22Rv1 (cell line): ENCODE results near the gene SETX.

Source experiments
- ZFX ChIP-seq: fragments of 450-650 bp; IDR thresholded peaks from 2 replicates; pipeline ENCODE4 v1.6.1; 2017; ENCODE audit warnings: antibody characterized with exemption, borderline replicate concordance
- TF ChIP-seq, protein P1 (sequence below): fragments of 450-650 bp; IDR thresholded peaks from 2 replicates; pipeline ENCODE4 v1.5.1; 2017; ENCODE audit warnings: mild to moderate bottlenecking

GRCh38 chr9:132260846-132261245 lies 93.9 kb downstream of the SETX start:
- TF ChIP-seq, protein P1, sequence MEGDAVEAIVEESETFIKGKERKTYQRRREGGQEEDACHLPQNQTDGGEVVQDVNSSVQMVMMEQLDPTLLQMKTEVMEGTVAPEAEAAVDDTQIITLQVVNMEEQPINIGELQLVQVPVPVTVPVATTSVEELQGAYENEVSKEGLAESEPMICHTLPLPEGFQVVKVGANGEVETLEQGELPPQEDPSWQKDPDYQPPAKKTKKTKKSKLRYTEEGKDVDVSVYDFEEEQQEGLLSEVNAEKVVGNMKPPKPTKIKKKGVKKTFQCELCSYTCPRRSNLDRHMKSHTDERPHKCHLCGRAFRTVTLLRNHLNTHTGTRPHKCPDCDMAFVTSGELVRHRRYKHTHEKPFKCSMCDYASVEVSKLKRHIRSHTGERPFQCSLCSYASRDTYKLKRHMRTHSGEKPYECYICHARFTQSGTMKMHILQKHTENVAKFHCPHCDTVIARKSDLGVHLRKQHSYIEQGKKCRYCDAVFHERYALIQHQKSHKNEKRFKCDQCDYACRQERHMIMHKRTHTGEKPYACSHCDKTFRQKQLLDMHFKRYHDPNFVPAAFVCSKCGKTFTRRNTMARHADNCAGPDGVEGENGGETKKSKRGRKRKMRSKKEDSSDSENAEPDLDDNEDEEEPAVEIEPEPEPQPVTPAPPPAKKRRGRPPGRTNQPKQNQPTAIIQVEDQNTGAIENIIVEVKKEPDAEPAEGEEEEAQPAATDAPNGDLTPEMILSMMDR: no peak
- no peak for TF ChIP-seq ZFX
